GM10248 (cell line): ENCODE results near the gene TMC1.

Source experiments
- CTCF ChIA-PET: fragments of 300-600 bp; sonication (Branson Sonifier 250); formaldehyde crosslinking; extraction: SDS; loops from one replicate; lab custom pipeline; 2021; ENCODE audit warnings: antibody characterized with exemption; lab: Yijun Ruan, JAX
- POLR2A ChIA-PET: fragments of 350-650 bp; sonication (Branson Sonifier 250); formaldehyde crosslinking; extraction: SDS; loops from one replicate; lab custom pipeline; 2020; ENCODE audit warnings: antibody characterized with exemption; lab: Yijun Ruan, JAX
- DNase-seq: peaks from one replicate; pipeline ENCODE4 v3.0.0; 2012; ENCODE audit errors: extremely low spot score
- TF ChIP-seq, protein P1 (sequence below): IDR thresholded peaks from 2 replicates; pipeline ENCODE4 v1.5.1; 2012; ENCODE audit warnings: mild to moderate bottlenecking, low read depth; ENCODE audit errors: extremely low read depth, missing control alignments, control extremely low read depth

Gene TMC1

DNA sequence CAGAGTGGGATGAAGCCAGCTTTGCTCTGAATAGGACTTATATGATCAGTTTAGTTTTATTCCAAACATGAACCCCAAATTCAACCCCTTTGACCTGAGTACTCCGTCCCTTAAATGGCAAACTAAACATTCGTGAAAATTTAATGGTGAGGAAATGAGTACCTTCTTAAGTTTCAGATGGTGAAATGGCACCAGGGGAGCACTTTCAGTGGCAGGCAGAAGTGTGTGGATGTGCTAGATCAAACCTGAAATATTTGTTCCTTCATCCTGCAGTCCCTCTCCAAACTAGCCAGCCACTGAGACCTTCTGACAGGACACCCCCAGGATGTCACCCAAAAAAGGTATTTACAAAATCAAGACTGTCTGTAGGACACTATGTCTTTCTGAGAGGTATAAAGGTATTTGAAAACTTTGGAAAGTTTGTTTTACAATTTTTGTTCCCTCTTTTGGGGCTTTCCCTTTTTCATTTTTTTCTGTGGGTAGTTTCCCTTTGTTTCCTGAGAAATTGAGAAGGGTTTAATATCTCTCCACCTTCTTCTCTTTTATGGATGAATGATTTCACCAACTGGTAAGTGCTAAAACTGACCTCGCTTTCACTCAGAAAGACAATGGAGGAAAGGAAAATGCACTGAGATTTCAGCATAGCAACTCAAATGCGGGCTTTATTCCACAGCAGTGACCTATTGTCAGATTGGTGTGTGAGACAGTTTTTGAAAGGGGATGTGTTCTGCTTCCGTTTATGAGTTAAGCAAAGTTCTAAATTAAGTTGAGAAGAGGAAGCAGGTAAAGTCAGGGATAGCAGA is 127.1 kb downstream of the TMC1 start:
- TF ChIP-seq, protein P1, sequence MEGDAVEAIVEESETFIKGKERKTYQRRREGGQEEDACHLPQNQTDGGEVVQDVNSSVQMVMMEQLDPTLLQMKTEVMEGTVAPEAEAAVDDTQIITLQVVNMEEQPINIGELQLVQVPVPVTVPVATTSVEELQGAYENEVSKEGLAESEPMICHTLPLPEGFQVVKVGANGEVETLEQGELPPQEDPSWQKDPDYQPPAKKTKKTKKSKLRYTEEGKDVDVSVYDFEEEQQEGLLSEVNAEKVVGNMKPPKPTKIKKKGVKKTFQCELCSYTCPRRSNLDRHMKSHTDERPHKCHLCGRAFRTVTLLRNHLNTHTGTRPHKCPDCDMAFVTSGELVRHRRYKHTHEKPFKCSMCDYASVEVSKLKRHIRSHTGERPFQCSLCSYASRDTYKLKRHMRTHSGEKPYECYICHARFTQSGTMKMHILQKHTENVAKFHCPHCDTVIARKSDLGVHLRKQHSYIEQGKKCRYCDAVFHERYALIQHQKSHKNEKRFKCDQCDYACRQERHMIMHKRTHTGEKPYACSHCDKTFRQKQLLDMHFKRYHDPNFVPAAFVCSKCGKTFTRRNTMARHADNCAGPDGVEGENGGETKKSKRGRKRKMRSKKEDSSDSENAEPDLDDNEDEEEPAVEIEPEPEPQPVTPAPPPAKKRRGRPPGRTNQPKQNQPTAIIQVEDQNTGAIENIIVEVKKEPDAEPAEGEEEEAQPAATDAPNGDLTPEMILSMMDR: no peak
- no peak for DNase-seq
- CTCF ChIA-PET: no interaction called here
- POLR2A ChIA-PET: no interaction called here

DNA sequence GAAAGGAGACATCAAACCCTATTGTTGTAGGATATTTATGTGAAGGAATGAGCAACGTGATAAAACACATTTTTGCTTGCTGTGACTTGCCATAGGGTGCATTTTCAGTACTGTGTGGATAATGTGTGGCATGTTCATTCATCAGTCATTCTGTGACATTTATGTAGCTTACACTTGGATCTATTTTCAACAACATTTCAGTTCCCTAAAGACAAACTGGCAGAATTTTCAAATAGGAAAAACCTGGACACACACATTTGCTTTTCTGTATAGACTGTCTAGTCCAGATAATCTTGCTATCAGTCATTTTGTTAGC is 127.7 kb downstream of the TMC1 start:
- ChIA-PET POLR2A (no interaction called here), CTCF (interaction anchor here (1.2 kb wide), 1 partner anchor 9 kb away, joined by 3 read pairs; no protein-coding TSS in a partner anchor)
- DNase-seq: no peak
- TF ChIP-seq, protein P1: no peak

DNA sequence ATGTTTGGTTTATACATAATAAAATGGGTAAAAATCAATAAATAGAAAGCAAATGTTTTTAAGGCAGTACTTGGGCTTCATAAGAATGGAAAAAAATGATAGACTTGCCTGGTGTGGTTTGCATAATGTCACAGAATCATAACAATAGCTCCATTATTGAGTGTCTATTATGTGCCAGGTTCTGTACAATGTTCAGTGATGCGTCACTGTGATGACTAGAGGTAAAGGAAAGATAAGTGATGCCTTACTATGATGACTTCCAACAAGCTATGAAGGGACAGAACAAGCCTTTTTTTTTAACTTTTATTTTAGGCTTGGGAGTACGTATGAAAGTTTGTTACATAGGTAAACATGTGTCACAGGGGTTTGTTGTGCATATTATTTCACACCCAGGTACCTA is 128.8 kb downstream of the TMC1 start:
- TF ChIP-seq, protein P1: no peak
- DNase-seq: no peak
- ChIA-PET POLR2A (no interaction called here), CTCF (interaction anchor here (1.1 to 2.5 kb wide), 5 partner anchors 8 to 378 kb away, joined by 3 to 7 read pairs (median 3); no protein-coding TSS in a partner anchor)

DNA sequence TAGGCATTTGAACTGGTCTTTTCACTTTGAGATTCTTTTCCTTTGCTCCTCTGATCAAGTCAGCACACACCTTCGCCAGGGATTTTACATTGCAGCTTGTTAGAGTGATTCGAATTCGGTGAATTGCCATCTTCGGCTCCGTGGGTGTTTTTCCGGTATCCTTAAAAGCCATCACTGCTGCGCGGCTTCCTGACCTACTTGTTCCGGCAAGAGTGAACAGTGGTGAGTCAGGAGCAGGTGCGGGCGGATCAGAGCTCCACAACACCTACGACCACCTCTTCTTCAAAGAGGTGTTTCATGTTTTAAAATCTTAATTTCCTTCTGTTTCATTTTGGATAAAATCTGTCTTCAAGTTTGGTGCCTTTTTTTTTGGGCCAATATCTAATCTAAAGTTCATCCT is 134.6 kb downstream of the TMC1 start:
- TF ChIP-seq, protein P1: no peak
- ChIA-PET CTCF (interaction anchor here (1.4 kb wide), 1 partner anchor 10 kb away, joined by 3 read pairs; no protein-coding TSS in a partner anchor), POLR2A (no interaction called here)
- DNase-seq: no peak

DNA sequence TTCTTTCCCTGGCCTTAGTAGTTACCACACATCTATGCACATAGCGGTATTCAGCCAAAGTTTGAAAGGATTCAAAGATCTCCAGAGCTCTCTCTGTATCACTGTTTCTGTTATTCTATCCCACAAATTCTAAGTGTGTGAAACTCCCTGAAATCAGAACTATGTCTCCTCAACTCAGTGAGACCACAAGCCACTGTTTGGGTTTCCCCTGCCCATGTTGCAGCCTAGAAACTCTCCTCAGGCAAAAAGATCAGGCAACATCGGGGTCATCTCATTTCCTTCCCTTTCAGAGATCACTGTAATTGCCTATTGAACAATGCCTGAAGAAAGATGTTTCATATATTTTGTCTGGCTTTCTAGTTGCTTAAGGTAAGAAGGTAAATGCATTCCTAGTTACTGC is 135.6 kb downstream of the TMC1 start:
- no peak for DNase-seq
- CTCF ChIA-PET: interaction anchor here (0.7 to 1.4 kb wide), 2 partner anchors 8 to 11 kb away, joined by 3 read pairs; no protein-coding TSS in a partner anchor
- TF ChIP-seq, protein P1: no peak
- POLR2A ChIA-PET: no interaction called here

DNA sequence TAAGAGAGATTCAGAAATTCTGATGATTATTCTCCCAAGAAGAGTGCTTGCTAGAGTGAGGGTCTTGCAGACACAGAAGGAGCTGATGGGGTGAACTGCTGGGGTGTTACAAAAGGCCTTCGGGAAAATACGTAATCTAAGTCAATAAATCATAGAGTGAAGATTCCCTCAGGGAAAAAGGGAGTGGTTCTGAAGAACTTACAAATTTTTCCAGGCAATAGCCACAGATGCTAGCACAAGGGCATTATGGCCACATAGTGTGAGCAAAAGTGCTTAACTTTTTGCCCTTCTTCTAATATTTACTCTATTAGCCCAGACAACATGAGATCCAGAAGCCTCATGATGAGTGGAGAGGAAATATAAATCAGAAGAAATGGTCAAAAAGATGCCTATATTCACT is 137.3 kb downstream of the TMC1 start:
- no peak for DNase-seq
- POLR2A ChIA-PET: no interaction called here
- TF ChIP-seq, protein P1: no peak
- CTCF ChIA-PET: interaction anchor here (0.8 to 0.9 kb wide), 2 partner anchors 9 to 10 kb away, joined by 3 read pairs; no protein-coding TSS in a partner anchor
